BLaER1 treated with 17β-estradiol and CSF1 and Interleukin-3, amounts not matched to agents 10 nM and 100 nM (cell line): Measurements from ENCODE around the gene KAZN.

Experiments used
- H3K27ac ChIP-seq, 11 experiments: shearing (Covaris generic); formaldehyde crosslinking; 2 replicates each; pipeline ENCODE4 v1.8.1; 2022
- H3K27me3 ChIP-seq, 11 experiments: shearing (Covaris generic); formaldehyde crosslinking; 2 replicates each; pipeline ENCODE4 v1.8.1; 2022
- H3K36me3 ChIP-seq, 11 experiments: shearing (Covaris generic); formaldehyde crosslinking; 2 replicates each; pipeline ENCODE4 v1.8.1; 2022
- H3K4me1 ChIP-seq, 10 experiments: shearing (Covaris generic); formaldehyde crosslinking; 2 replicates each; pipeline ENCODE4 v1.8.1; 2022
- H3K4me2 ChIP-seq, 11 experiments: shearing (Covaris generic); formaldehyde crosslinking; 2 replicates each; pipeline ENCODE4 v1.8.1; 2022
- H3K4me3 ChIP-seq, 10 experiments: shearing (Covaris generic); formaldehyde crosslinking; 2 replicates each; pipeline ENCODE4 v1.8.1; 2022
- H3K9ac ChIP-seq, 11 experiments: shearing (Covaris generic); formaldehyde crosslinking; 2 replicates each; pipeline ENCODE4 v1.8.1; 2022
- H3K9me3 ChIP-seq, 11 experiments: shearing (Covaris generic); formaldehyde crosslinking; replicated peaks in 1 of 11; 2 replicates each; pipeline ENCODE4 v1.8.1; 2022
- H4K20me1 ChIP-seq, 11 experiments: shearing (Covaris generic); formaldehyde crosslinking; 2 replicates each; pipeline ENCODE4 v1.8.1; 2022
- Cebpa-rat ChIP-seq, 11 experiments: shearing (Covaris generic); IDR thresholded peaks; 2 replicates each; pipeline ENCODE4 v1.8.1; 2022

KAZN gene

DNA sequence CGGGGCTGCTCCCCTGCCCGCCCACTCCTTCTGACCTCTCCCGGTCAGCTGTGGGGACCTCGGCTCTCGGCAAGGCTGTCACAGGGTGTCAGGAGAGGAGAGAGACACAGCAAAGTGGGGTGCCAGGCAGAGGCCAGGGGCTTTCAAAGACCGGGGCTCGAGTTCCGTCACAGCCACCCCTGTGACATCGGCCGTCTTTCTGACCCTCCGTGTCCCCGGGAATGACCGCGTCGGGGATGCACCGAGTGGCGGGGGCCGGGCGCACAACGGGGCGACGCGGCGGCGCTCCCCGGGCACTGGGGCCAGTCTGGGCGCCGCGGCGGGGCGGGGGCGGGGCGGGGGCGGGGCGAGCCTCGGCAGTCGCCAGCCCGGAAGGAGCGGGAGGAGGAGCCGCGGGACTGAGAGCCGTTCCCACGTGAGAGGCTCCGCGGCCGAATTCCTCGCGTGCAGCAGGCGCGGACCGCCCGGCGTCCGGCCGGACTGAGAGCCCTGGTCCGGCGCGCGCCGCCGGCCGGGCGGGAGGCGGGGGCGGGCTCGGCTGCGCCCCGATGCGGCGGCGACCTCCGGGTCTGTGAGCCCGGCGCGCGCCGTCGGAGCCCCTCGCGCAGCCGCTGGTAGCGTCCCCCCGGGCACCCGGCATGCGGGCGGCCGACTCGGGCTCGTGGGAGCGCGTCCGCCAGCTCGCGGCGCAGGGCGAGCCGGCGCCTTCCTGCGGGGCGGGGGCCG lies 325.4 kb downstream of the KAZN start:
- peak overlapping the region; percentile 70 to 81 (median 74) for H3K4me3 ChIP-seq
- peaks cover 0 to 71% (median 10%) of the 10 kb centered on the region in 11 experiments; a peak in 12 of 22 replicates for H3K27me3 ChIP-seq
- H3K9me3 ChIP-seq, result no peaks in the 10 kb centered on the region
- peak overlapping the region; percentile 89 to 100 (median 99) for H3K4me2 ChIP-seq
- H4K20me1 ChIP-seq, result peaks cover 0 to 52% (median 43%) of the 10 kb centered on the region in 11 experiments; a peak in 18 of 22 replicates
- H3K36me3 ChIP-seq, result no peaks in the 10 kb centered on the region
- peaks cover 16 to 77% (median 49%) of the 10 kb centered on the region in 10 experiments for H3K4me1 ChIP-seq
- no peak for TF ChIP-seq Cebpa-rat (IDR thresholded peaks at IDR 0.05)
- H3K9ac ChIP-seq, result peak overlapping the region; percentile 54 to 84 (median 73); a peak in 21 of 22 replicates
- peak overlapping the region in 9 of 11 experiments; percentile 40 to 75 (median 67); a peak in 16 of 22 replicates for H3K27ac ChIP-seq

DNA sequence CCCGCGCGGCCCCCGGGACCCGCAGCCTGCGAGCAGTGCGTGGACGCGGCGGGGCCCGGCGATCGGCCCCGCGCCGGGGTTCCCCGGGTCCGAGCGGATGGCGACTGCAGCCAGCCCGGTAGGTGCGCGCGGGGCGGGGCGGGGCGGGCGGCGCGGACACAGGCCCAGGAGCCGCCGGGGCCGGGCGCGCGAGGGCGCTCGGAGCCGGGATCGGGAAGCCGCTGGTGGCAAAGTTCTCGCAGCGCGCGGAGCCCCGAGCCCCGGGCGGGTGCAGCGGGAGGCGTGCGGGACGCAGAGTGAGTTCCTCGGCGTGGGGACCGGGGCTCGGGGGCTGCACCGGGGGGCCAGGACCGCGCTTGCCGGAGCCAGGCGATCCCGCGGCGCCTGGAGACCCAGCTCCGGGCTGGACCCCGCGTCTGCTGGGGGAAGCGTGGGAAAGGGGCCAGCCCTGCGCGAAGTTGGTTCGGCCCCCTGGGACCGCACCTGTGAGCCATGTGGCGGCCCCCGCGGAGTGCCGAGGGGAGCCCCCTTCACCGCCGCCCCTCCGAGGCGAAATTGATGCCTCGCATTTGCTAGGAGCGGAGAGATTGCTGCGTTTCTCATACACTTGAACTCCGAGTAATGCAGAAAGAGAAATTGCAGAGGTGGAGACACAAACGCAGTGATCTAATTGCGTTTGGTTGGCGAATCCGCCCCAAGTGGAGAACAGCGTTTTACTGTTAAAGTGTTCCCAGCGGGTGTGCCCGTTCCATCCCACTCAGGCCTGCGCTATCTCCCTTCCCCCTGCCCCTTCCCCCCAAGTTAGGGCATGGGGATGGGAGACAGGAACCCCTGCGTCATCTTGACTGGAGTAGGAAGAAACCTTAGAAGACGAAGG lies 326.2 kb downstream of the KAZN start:
- Histone ChIP-seq H3K27me3 (peaks cover 0 to 79% (median 10%) of the 10 kb centered on the region in 11 experiments; a peak in 12 of 22 replicates), H3K4me1 (peaks cover 17 to 83% (median 54%) of the 10 kb centered on the region in 10 experiments), H3K9me3 (no peaks in the 10 kb centered on the region), H3K4me2 (peak overlapping the region; percentile 89 to 100 (median 99)), H3K9ac (peak overlapping the region; percentile 54 to 84 (median 73); a peak in 21 of 22 replicates), H3K4me3 (peak overlapping the region; percentile 70 to 81 (median 74)), H4K20me1 (peaks cover 0 to 56% (median 51%) of the 10 kb centered on the region in 11 experiments; a peak in 18 of 22 replicates), H3K27ac (peak overlapping the region in 9 of 11 experiments; percentile 40 to 75 (median 67); a peak in 16 of 22 replicates), H3K36me3 (no peaks in the 10 kb centered on the region)
- TF ChIP-seq Cebpa-rat (IDR thresholded peaks at IDR 0.05), result no peak

DNA sequence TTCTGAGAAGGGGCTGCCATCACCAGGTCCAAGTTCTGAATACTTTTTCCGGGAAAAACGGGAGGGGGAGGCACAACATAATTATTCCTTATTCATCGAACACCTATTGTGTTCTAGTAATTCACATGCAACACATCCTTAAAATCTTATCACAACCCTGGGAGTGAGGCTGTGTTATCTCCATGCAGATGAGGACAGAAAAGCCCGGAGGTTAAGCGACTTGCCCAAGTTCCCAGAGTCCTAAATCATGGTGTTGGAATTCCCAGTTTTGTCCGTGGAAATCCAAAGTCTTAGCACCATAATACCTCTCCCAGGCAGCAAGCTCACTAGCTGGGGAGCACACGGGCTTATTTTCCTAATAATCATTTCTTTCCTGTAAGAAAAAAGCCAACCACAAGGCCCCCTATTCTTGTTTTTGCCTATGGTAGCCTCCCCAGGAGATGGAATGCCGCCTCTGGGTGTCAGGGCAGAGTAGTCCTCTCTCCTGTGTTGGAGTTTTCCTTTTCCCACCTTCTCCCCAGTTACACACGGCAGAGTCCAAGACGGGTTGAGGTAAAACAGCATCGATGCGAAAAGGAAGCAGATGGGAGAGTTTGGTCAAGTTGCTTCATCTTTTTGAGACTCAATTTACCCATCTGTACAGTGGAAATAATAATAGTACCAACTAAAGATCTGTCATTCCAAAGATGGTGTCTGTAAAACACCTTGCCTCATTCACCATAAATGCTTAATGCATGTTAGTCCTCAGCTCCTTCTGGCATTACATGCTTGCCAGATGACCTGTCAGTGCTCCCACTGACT lies 327.1 kb downstream of the KAZN start:
- peak overlapping the region; percentile 89 to 100 (median 99) for H3K4me2 ChIP-seq
- peaks cover 25 to 83% (median 57%) of the 10 kb centered on the region in 10 experiments for H3K4me1 ChIP-seq
- H3K27ac ChIP-seq, result no peak overlapping the region; a peak in 1 of 22 replicates
- no peak for TF ChIP-seq Cebpa-rat (IDR thresholded peaks at IDR 0.05)
- no peaks in the 10 kb centered on the region for H3K9me3 ChIP-seq
- peaks cover 0 to 64% (median 59%) of the 10 kb centered on the region in 11 experiments; a peak in 18 of 22 replicates for H4K20me1 ChIP-seq
- H3K4me3 ChIP-seq, result peak overlapping the region; percentile 70 to 81 (median 74)
- H3K36me3 ChIP-seq, result no peaks in the 10 kb centered on the region
- H3K27me3 ChIP-seq, result peaks cover 0 to 86% (median 10%) of the 10 kb centered on the region in 11 experiments; a peak in 12 of 22 replicates
- peak overlapping the region in 5 of 11 experiments; percentile 66 to 84 (median 82); a peak in 8 of 22 replicates for H3K9ac ChIP-seq

DNA sequence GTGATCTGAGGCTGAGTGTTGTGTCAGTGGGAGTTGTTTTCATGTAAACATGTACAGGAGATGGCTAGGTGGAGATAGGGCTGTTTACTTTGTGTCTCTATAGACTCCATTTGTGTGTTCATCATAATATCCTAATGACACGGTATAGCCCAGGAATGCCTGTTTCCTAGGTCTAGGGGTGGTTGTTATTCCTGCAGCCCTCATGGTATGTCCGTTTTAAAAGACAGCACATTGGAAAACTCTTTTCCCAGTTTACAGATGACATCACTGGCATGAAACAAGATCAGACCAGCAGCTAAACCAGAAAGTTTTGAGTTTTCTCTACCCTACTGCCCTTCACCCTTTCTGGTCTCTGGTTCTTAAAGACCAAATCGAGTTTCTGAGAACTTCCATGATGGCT lies 327.7 kb downstream of the KAZN start:
- no peak for TF ChIP-seq Cebpa-rat (IDR thresholded peaks at IDR 0.05)
- Histone ChIP-seq H3K9ac (peak overlapping the region in 1 of 11 experiments; percentile 11; a peak in 1 of 22 replicates), H3K4me2 (peak overlapping the region in 7 of 11 experiments; percentile 90 to 100 (median 99); a peak in 12 of 22 replicates), H3K27me3 (peaks cover 0 to 86% (median 10%) of the 10 kb centered on the region in 11 experiments; a peak in 12 of 22 replicates), H3K9me3 (no peaks in the 10 kb centered on the region), H3K4me3 (no peak overlapping the region), H3K36me3 (no peaks in the 10 kb centered on the region), H3K4me1 (peaks cover 24 to 83% (median 57%) of the 10 kb centered on the region in 10 experiments), H3K27ac (no peak overlapping the region), H4K20me1 (peaks cover 0 to 71% (median 65%) of the 10 kb centered on the region in 11 experiments; a peak in 18 of 22 replicates)

DNA sequence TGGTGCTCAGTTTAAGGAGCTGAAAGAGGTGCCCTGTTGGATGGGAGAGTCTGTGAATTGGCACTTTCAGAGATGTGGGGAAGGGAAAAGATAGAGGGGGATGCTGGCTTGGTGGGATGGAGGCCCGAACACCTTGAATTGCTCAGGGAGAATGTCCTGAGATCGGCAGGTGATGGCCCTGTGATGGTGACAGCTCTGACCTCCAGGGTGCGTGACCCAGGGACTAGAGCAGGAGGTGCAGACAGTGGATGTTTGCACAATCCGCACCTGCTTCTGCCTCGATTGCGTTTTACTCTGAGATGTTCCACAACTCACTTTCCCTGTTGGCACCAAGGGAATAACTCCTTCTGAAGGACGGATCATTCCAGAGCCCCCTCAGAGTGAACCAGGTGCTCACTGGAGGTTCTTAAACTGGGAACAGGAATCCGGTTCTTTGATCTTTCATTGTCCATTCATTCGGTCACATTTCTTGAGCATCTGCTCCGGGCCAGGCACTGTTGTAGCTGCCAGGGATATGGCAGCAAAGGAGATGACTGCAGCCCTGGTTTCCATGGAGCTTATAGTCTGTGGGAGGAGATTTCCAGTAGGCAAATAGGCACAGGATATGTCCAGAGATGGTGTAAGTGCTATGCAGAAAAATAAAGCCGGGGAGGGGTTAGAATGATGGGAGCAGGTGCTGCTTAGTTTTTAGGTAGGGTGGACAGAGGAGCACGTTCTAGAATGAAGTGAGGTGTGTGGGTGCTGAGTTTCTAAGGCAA lies 328.5 kb downstream of the KAZN start:
- Histone ChIP-seq H3K4me1 (peaks cover 23 to 83% (median 56%) of the 10 kb centered on the region in 10 experiments), H3K9ac (peak overlapping the region in 1 of 11 experiments; percentile 11; a peak in 1 of 22 replicates), H3K36me3 (no peaks in the 10 kb centered on the region), H3K27ac (no peak overlapping the region), H3K4me2 (peak overlapping the region in 4 of 11 experiments; percentile 5 to 99 (median 52); a peak in 6 of 22 replicates), H4K20me1 (peaks cover 0 to 76% (median 66%) of the 10 kb centered on the region in 11 experiments; a peak in 18 of 22 replicates), H3K27me3 (peaks cover 0 to 81% (median 10%) of the 10 kb centered on the region in 11 experiments; a peak in 12 of 22 replicates), H3K9me3 (no peaks in the 10 kb centered on the region), H3K4me3 (no peak overlapping the region)
- no peak for TF ChIP-seq Cebpa-rat (IDR thresholded peaks at IDR 0.05)

DNA sequence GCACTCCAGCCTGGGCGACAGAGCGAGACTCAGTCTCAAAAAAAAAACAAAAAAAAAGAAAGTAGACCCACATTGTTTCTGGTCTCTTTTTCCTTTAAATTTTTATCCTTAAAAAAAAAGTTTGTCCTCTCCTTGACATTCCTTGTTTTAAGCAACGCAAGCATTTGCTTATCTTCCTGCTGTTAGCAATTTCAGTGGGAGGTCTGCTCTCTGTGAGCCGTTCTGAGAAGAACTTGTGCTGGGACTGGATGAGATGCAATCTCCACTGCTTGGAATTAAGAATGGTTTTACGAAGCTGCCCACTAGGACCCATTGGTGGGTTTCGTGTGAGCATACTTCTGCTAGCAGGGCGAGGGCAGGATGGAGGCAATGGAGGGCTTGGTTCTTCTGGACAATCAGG lies 329.9 kb downstream of the KAZN start:
- Histone ChIP-seq H3K4me2 (peak overlapping the region in 7 of 11 experiments; percentile 11 to 94 (median 89); a peak in 6 of 22 replicates), H3K9me3 (no peaks in the 10 kb centered on the region), H3K27me3 (peaks cover 0 to 74% (median 10%) of the 10 kb centered on the region in 11 experiments; a peak in 12 of 22 replicates), H4K20me1 (peaks cover 0 to 86% (median 66%) of the 10 kb centered on the region in 11 experiments; a peak in 18 of 22 replicates), H3K4me3 (no peak overlapping the region), H3K9ac (no peak overlapping the region), H3K27ac (no peak overlapping the region), H3K36me3 (no peaks in the 10 kb centered on the region), H3K4me1 (peaks cover 23 to 76% (median 51%) of the 10 kb centered on the region in 10 experiments)
- no peak for TF ChIP-seq Cebpa-rat (IDR thresholded peaks at IDR 0.05)

DNA sequence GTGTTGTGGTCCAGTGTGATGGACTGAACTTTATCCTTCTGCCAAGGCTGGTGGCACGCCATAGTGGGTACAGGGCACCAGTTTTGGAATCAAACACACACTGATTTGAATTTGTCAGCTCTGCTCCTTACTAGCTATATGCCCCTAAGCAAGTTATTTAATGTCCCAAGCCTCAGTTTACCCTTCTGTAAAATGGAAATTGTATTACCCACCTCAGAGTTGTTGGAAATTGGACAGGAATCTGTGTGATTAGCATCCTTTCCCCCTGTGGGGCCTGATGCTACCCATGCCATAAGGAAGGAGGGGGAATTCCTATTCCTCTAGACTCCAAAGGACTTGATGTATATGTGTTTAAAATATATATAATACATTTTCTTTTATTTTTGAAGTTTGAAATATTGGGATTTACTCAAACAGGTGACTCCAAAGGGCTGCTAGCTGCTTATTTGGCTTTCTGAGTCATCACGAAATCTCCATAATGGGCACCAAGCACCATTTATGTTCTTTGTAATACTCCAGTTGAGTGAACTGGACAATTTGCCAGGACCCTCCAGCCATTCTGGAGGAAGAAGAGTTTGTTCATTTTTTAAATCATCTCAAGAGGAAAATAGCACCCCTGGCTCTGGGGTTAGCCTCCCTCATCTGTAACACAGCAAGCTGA lies 330.5 kb downstream of the KAZN start:
- no peaks in the 10 kb centered on the region for H3K9me3 ChIP-seq
- H3K4me2 ChIP-seq, result peak overlapping the region in 9 of 11 experiments; percentile 59 to 94 (median 85); a peak in 15 of 22 replicates
- no peak overlapping the region for H3K27ac ChIP-seq
- TF ChIP-seq Cebpa-rat (IDR thresholded peaks at IDR 0.05), result no peak
- H3K36me3 ChIP-seq, result no peaks in the 10 kb centered on the region
- no peak overlapping the region for H3K9ac ChIP-seq
- H4K20me1 ChIP-seq, result peaks cover 0 to 92% (median 66%) of the 10 kb centered on the region in 11 experiments; a peak in 18 of 22 replicates
- H3K4me1 ChIP-seq, result peaks cover 23 to 72% (median 48%) of the 10 kb centered on the region in 10 experiments
- H3K27me3 ChIP-seq, result peaks cover 0 to 70% (median 10%) of the 10 kb centered on the region in 11 experiments; a peak in 12 of 22 replicates
- no peak overlapping the region for H3K4me3 ChIP-seq
